Measurements from ENCODE around the gene ABI3BP. TPM values are rescaled to one million over a fixed set of nuclear protein-coding genes. Genes with fewer than 3 reads are reported as not detected.

The ABI3BP gene
- total RNA-seq, 1 experiment from 2014 or later = 0.28 TPM

- H3K27ac ChIP-seq (ENCODE audit: insufficient read length, low read depth, low read length) = no peak overlapping the region
- H3K4me2 ChIP-seq (ENCODE audit: insufficient read depth, insufficient read length, low read length) = no peak overlapping the region
- H2BK120ac ChIP-seq (ENCODE audit: low read depth, low read length, poor library complexity, severe bottlenecking) = no peak overlapping the region
- H3K56ac ChIP-seq (ENCODE audit: insufficient read length, low read depth, low read length) = no peak overlapping the region
- no peaks in the 10 kb centered on the region for H3K79me2 ChIP-seq (ENCODE audit: insufficient read depth, low read length)
- no peak for TF ChIP-seq CTCF (conservative IDR thresholded peaks at IDR 0.05)
- H3K9ac ChIP-seq (ENCODE audit: extremely low read depth, insufficient read length, low read length) = no peak overlapping the region
- no peaks in the 10 kb centered on the region for H3K79me1 ChIP-seq (ENCODE audit: insufficient read depth, low read depth, low read length, poor library complexity, severe bottlenecking)
- H2BK15ac ChIP-seq (ENCODE audit: low read depth, low read length) = no peak overlapping the region
- H4K20me1 ChIP-seq (ENCODE audit: control insufficient read depth, insufficient read depth, insufficient read length) = no peaks in the 10 kb centered on the region
- H3K4me1 ChIP-seq (ENCODE audit: insufficient read depth, low read length) = no peaks in the 10 kb centered on the region
- no peak overlapping the region for H2BK12ac ChIP-seq (ENCODE audit: insufficient read length, low read depth, low read length)
- H4K8ac ChIP-seq (replicated peaks; ENCODE audit: insufficient read length, low read depth, low read length) = no peak overlapping the region
- no peaks in the 10 kb centered on the region for H3K27me3 ChIP-seq (ENCODE audit: insufficient read depth, low read length)
- DNase-seq = no peak
- H3K23ac ChIP-seq (ENCODE audit: insufficient read length, low read depth, low read length) = no peak overlapping the region
- no peak overlapping the region for H4K5ac ChIP-seq (ENCODE audit: insufficient read length, low read depth, low read length)
- no peak overlapping the region for H2AFZ ChIP-seq (ENCODE audit: low read length)
- H3K4me3 Mint-ChIP-seq = no peak overlapping the region
- no peaks in the 10 kb centered on the region for H3K9me3 ChIP-seq (ENCODE audit: control insufficient read depth, low read depth, low read length)
- no peak overlapping the region for H4K91ac ChIP-seq (ENCODE audit: insufficient read length, low read depth, low read length)
- H3K9me3 Mint-ChIP-seq = peaks cover 6 to 10% of the 10 kb centered on the region in 2 experiments; a peak in 4 of 5 replicates
- no peaks in the 10 kb centered on the region for H3K23me2 ChIP-seq (ENCODE audit: insufficient read length, low read depth, low read length, poor library complexity, severe bottlenecking)
- H3K4ac ChIP-seq (ENCODE audit: low read depth, low read length) = no peak overlapping the region
- H3K27ac Mint-ChIP-seq = peak overlapping the region in 1 of 3 experiments; percentile 13; a peak in 1 of 7 replicates
- no peaks in the 10 kb centered on the region; a peak in 1 of 7 replicates for H3K36me3 Mint-ChIP-seq (ENCODE audit: insufficient read depth in 1 of 3, low read depth in 3 of 3)
- no peak overlapping the region for H2BK5ac ChIP-seq (ENCODE audit: insufficient read length, low read length)
- H3K27me3 Mint-ChIP-seq (ENCODE audit: low read depth) = no peaks in the 10 kb centered on the region
- H3K14ac ChIP-seq (ENCODE audit: insufficient read depth, low read length) = no peak overlapping the region
- H3K4me1 Mint-ChIP-seq = 0 out of 4 replicates have a peak, but pooled peaks cover 0 to 2% of the 10 kb centered on the region in 2 experiments
- no peak overlapping the region for H3T11ph ChIP-seq (ENCODE audit: low read length)
- no peak overlapping the region for H3K18ac ChIP-seq (ENCODE audit: insufficient read length, low read depth, low read length)
- H2AK5ac ChIP-seq (ENCODE audit: insufficient read length, low read length) = no peak overlapping the region
- WGBS (ENCODE audit: extremely low coverage, insufficient read length, low lambda C conversion rate) = no CpG with 5 or more reads among the region's 3 CpGs
- H2BK20ac ChIP-seq (ENCODE audit: low read depth, low read length, poor library complexity, severe bottlenecking) = no peak overlapping the region
These were observed 210.3 kb downstream of the ABI3BP start for GRCh38 chr3:100782906-100783305.

Data from H9 (cell line).